Stimulated activated CD8-positive, alpha-beta memory T cell treated with anti-CD3 and anti-CD28 coated beads, Interleukin-12 subunit alpha, Interleukin-12 subunit beta, amount 100 ng/mL, for 24 hours (primary cell): ENCODE measurements around the gene HTT.
"Not testable (repeated sequence)": the region's sequence is repeated elsewhere in the genome, so short reads cannot be mapped to it uniquely, and the experiment has no call there.

ENCODE experiments used
- DNase-seq: peaks from one replicate; pipeline ENCODE4 v3.0.0-alpha.2; 2020; ENCODE audit errors: extremely low read depth

Gene HTT

GRCh38 chr4:3121596-3121995 lies 47.1 kb downstream of the HTT start:
- no peak for DNase-seq

DNA sequence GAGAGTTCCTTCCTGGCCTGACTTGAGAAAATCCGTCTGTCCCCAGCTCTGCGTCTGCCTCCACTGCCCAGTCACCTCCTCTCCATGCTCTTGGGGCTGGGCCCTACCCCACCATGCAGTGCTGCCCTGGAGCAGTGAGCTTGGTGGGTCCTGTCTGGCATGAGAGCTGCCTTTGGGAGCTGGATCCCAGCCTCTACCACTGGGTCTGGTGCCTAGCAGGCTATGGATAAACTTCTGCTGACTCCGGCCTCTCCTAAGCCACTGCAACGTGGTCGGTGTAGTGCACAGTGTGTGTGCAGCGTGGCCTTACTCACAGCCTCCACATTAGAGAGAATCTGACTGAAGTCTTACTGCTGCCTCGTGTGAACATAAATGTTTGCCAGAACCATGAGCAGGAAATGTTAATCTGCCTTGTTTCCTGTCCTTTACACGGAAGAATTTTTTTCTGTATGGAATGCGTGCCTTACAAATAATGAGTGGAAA lies 47.6 kb downstream of the HTT start:
- no peak for DNase-seq

- DNase-seq = no peak
Measured at GRCh38 chr4:3123181-3123671, 48.7 kb downstream of the HTT start.

GRCh38 chr4:3124070-3124767 lies 49.7 kb downstream of the HTT start:
- DNase-seq = no peak

GRCh38 chr4:3127112-3127511 lies 52.6 kb downstream of the HTT start:
- no peak for DNase-seq

- no peak for DNase-seq
Measured at GRCh38 chr4:3128058-3128457, 53.6 kb downstream of the HTT start.

DNA sequence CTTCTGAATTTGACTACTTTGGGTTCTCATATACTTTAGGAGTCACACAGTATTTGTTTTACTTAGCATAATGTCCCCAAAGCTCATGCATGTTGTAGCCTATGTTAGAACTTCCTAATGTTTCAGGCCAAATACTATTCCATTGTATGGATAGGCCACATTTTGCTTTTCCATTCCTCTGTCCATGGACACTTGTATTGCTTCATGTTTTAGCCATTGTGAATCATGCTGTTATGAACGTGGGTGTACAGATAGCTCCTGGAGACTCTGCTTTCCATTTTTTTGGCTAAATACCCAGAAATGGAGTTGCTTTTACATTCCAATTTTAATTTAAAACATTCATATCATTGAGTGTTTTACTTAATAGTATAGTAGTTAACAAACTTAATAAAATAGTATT lies 54.5 kb downstream of the HTT start:
- no peak for DNase-seq

DNA sequence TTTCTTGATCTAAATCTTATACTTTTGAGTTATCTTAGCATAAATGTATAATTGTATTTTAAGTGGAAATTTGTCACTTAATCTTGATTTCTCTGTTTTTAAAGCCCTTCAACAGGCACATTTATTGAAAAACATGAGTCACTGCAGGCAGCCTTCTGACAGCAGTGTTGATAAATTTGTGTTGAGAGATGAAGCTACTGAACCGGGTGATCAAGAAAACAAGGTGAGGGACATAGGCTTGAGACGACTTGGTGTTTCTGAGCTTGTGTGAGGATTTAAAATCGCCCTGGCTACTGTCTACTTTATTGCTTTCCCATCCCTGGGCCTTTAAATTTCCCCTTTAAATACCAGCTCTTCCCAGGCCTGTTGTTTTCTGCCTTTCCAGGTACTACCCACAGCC lies 55.7 kb downstream of the HTT start:
- DNase-seq = no peak

DNA sequence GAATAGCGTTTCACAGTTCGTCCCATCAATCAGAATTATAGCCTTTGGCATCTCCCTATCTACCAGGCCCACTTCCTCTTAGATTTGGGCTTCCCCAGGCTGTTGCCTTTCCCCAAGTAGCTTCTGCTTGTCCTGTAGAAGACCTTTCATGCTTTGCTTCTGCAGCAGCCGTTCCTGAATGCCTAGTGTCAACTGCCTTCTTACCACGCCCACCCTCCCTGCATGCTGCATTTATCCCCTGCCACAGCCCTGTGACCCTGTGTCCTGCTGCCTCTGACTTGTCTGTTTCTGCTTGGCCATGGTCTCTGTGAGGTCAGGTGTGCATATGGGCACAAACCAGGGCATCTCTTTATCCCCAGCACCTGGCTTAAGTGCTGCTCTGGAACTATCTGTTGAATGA lies 56.3 kb downstream of the HTT start:
- DNase-seq = no peak

GRCh38 chr4:3134201-3134600 lies 59.7 kb downstream of the HTT start:
- no peak for DNase-seq

GRCh38 chr4:3135155-3136011 lies 60.9 kb downstream of the HTT start:
- DNase-seq = no peak

DNA sequence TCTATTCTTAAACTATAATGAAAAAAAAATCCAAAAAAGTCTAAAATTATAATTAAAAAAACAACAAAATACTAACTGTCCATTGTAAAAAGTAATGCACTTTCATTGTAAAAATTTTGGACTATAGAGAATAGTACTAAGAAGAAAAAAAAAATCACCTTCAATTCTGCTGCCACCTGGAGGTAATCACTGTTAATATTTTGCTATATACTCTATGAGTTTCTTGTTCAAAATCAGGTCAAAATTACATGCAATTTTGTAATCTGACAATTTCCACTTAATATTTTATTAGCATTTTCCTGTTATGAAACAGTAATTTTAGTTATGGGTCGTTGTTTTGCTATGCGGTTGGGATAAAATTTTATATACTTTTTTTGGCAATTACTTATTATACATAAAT lies 62.0 kb downstream of the HTT start:
- no peak for DNase-seq

- no peak for DNase-seq
Measured at GRCh38 chr4:3137908-3138307, 63.4 kb downstream of the HTT start.

GRCh38 chr4:3145234-3145924 lies 70.9 kb downstream of the HTT start:
- DNase-seq = no peak

DNA sequence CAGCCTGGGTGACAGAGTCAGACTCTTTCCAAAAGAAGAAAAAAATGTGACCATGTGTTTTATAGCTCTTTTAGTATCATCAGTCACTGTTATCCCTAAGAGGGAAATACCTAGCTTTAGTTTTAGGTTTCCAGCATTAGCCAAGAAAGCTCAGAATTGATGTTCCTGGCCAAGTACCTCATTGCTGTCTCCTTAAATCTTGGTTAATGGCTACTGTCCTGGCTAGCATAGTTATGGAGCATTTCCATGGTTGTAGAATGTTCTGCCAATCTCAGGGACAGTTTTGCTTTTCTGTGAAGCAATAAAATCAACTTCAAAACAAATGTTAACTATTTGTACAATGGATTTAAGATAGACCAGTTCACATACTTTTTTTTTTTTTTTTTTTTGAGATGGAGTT lies 74.4 kb downstream of the HTT start:
- DNase-seq = no peak

- not testable (repeated sequence) for DNase-seq
Measured at GRCh38 chr4:3151238-3151637, 76.8 kb downstream of the HTT start.

DNA sequence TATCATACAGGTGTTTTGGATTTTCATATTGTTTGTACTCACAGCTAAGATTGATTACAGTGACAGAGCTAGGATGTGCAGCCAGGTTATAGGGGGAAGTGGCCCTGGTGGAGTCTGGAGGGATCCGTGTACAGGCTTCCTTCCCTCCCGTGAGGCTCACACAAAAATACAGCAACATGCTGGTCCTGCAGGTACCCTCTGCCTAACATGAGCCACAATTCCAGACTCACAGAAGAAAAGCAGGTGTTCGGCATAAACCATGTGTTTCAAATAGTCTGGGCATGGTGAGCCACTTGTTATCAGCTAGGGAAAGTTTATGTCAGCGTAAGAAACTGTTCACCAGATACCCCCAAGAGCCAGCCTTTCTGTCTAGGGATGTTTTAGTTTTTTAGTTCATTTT lies 82.9 kb downstream of the HTT start:
- no peak for DNase-seq

GRCh38 chr4:3158841-3159240 lies 84.4 kb downstream of the HTT start:
- DNase-seq = no peak

GRCh38 chr4:3160438-3160837 lies 86.0 kb downstream of the HTT start:
- no peak for DNase-seq

DNA sequence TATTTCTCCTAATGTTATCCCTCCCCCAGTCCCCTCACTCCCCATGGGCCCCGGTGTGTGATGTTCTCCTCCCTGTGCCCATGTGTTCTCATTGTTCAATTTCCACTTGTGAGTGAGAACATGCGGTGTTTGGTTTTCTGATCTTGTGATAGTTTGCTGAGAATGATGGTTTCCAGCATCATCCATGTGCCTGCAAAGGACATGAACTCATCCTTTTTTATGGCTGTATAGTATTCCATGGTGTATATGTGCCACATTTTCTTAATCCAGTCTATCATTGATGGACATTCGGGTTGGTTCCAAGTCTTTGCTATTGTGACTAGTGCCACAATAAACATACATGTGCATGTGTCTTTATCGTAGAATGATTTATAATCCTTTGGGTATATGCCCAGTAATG lies 86.6 kb downstream of the HTT start:
- not testable (repeated sequence) for DNase-seq

GRCh38 chr4:3166434-3166833 lies 92.0 kb downstream of the HTT start:
- not testable (repeated sequence) for DNase-seq

GRCh38 chr4:3168029-3168428 lies 93.5 kb downstream of the HTT start:
- no peak for DNase-seq
